WTC11 (cell line): ENCODE measurements around the gene TBX20.

Experiments used
- CBFB ChIP-seq: sonication (generic); formaldehyde crosslinking; IDR thresholded peaks from 2 replicates; pipeline ENCODE4 v1.8.1; 2022; ENCODE audit warnings: mild to moderate bottlenecking, low read depth, missing genetic modification reagents
- CTCF ChIP-seq: fragments of 200-600 bp; IDR thresholded peaks from 2 replicates; pipeline ENCODE4 v1.8.0; 2022; ENCODE audit warnings: antibody characterized with exemption
- NR3C1 ChIP-seq: sonication (generic); formaldehyde crosslinking; conservative IDR thresholded peaks from 2 replicates; pipeline ENCODE4 v1.8.1; 2023; ENCODE audit warnings: low read depth, mild to moderate bottlenecking, missing genetic modification reagents
- RELA ChIP-seq: sonication (generic); formaldehyde crosslinking; IDR thresholded peaks from 2 replicates; pipeline ENCODE4 v1.8.1; 2022; ENCODE audit warnings: missing genetic modification reagents, mild to moderate bottlenecking, borderline replicate concordance
- USF2 ChIP-seq: sonication (generic); formaldehyde crosslinking; IDR thresholded peaks from 2 replicates; pipeline ENCODE4 v1.8.1; 2023; ENCODE audit warnings: mild to moderate bottlenecking, missing genetic modification reagents, moderate library complexity

GRCh38 chr7:35285799-35286198 lies 31.9 kb upstream of the TBX20 start:
- TF ChIP-seq RELA (CRISPR knock-in tag) (no peak), CTCF (no peak), USF2 (CRISPR knock-in tag) (no peak), CBFB (CRISPR knock-in tag) (no peak), NR3C1 (no peak)
